Left colon (tissue), 2 donors: ENCODE measurements around the gene IL31. TPM values are rescaled to one million over a fixed set of nuclear protein-coding genes. Genes with fewer than 3 reads are reported as not detected.

ENCODE experiments used
- total RNA-seq, 2 donors: library from RNA; stranded (reverse); fragmentation: NEBNext Ultra II Directional; extraction: Animal tissue kit (Norgen Biotek cat#: 25700); gene quantifications; one replicate each; pipeline ENCODE4 v1.2.1, GENCODE V29; 2021
- donor health status: DM: no; HTN: no; CAD: no.
- donor health status: DM: yes; HTN: yes; CAD: no.

Gene IL31
- total RNA-seq, 2 donors from 2014 or later: not detected

Other genes starting within 250 kb of the IL31 start
- 1 to 10 TPM; 6.5 to 6.7 TPM for gene BCL7A, start 152.3 kb downstream of the IL31 start, total RNA-seq
- 100 to 1,000 TPM; 125 to 175 TPM for gene MLXIP, start 95.5 kb downstream of the IL31 start, total RNA-seq
- gene LRRC43, start 8.9 kb upstream of the IL31 start, total RNA-seq: under 1 TPM; 0.24 to 0.59 TPM
- gene B3GNT4, start 29.5 kb upstream of the IL31 start, total RNA-seq: under 1 TPM; 0.43 to 0.98 TPM
- gene DIABLO, start 51.8 kb upstream of the IL31 start, total RNA-seq: 10 to 100 TPM; 44.1 to 45.4 TPM
- 10 to 100 TPM; 20.5 to 21.4 TPM for gene VPS33A, start 92.3 kb upstream of the IL31 start, total RNA-seq
- 10 to 100 TPM; 53.8 to 57.5 TPM for gene CLIP1, start 248.4 kb upstream of the IL31 start, total RNA-seq